ENCODE data around the gene ZNF609.
A peak's percentile ranks its signal among the peaks of the same experiment; 100 is the strongest.
"Not testable (repeated sequence)": the region's sequence is repeated elsewhere in the genome, so short reads cannot be mapped to it uniquely, and the experiment has no call there.

ZNF609 gene

GRCh38 chr15:64459066-64459781, 1.2 kb upstream of the ZNF609 start:
- DNase-seq: no peak

- peak; percentile 80 for DNase-seq
Observed at GRCh38 chr15:64460724-64461720, 644 bp downstream of the ZNF609 start.

GRCh38 chr15:64461721-64462162, 1.4 kb downstream of the ZNF609 start:
- no peak for DNase-seq

- DNase-seq: no peak
Observed at GRCh38 chr15:64462492-64462891, 2.1 kb downstream of the ZNF609 start.

- DNase-seq: peak; percentile 23
Observed at GRCh38 chr15:64464276-64465005, 4.1 kb downstream of the ZNF609 start.

- no peak for DNase-seq
Observed at GRCh38 chr15:64466408-64467141, 6.2 kb downstream of the ZNF609 start.

- no peak for DNase-seq
Observed at GRCh38 chr15:64472161-64472560, 11.8 kb downstream of the ZNF609 start.

GRCh38 chr15:64474846-64475245, 14.5 kb downstream of the ZNF609 start:
- DNase-seq: no peak

- DNase-seq: no peak
Observed at GRCh38 chr15:64476550-64476949, 16.2 kb downstream of the ZNF609 start.

- DNase-seq: no peak
Observed at GRCh38 chr15:64478863-64479262, 18.5 kb downstream of the ZNF609 start.

GRCh38 chr15:64480891-64481290, 20.5 kb downstream of the ZNF609 start:
- no peak for DNase-seq

- DNase-seq: no peak
Observed at GRCh38 chr15:64483749-64484148, 23.4 kb downstream of the ZNF609 start.

GRCh38 chr15:64485796-64486195, 25.4 kb downstream of the ZNF609 start:
- DNase-seq: no peak

- no peak for DNase-seq
Observed at GRCh38 chr15:64490598-64491259, 30.4 kb downstream of the ZNF609 start.

- DNase-seq: no peak
Observed at GRCh38 chr15:64493641-64494040, 33.3 kb downstream of the ZNF609 start.

GRCh38 chr15:64495968-64496367, 35.6 kb downstream of the ZNF609 start:
- not testable (repeated sequence) for DNase-seq

GRCh38 chr15:64500695-64501395, 40.5 kb downstream of the ZNF609 start:
- no peak for DNase-seq

GRCh38 chr15:64501396-64501715, 41.0 kb downstream of the ZNF609 start:
- DNase-seq: no peak

GRCh38 chr15:64502151-64502550, 41.8 kb downstream of the ZNF609 start:
- no peak for DNase-seq

GRCh38 chr15:64502551-64502950, 42.2 kb downstream of the ZNF609 start:
- DNase-seq: peak; percentile 16

- DNase-seq: peak; percentile 63
Observed at GRCh38 chr15:64503197-64503596, 42.8 kb downstream of the ZNF609 start.

Data from fibroblast of skin of abdomen (primary cell).